ENCODE results near the gene PGBD5. TPM values are rescaled to one million over a fixed set of nuclear protein-coding genes. Genes with fewer than 3 reads are reported as not detected.

The PGBD5 gene
- total and polyA plus RNA-seq, 3 donors from 2014 or later: 14.3 to 28.1 (median 16.0) TPM

DNA sequence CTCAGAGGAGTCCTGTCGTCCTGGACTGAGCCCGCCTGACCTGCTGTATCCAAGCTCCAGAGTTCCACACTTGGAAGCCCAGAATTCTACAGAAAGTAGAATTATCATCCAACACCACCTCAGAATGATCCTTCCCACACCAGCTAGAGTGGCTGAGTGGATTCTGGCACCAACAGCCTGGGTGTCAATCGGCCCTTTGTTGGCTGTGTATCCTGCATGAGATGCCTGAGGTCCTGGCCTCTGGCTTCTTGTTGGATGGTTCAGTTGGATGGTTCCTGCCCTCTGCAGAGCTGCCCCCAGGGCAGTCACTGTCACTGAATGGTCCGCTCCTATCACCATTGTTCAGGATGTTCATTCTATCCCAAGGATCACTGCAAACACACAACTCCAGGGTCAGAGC is 49.8 kb downstream of the PGBD5 start:
- WGBS, 2 donors: 61 to 100% methylated on average over 2 to 4 of the region's 4 CpGs
- no peaks in the 10 kb centered on the region for H3K27me3 ChIP-seq
- intact Hi-C loops (cut with DNase I; ENCODE audit: low total_unique reads): no loop called here
- H3K4me3 ChIP-seq: no peak overlapping the region
- no peak overlapping the region for H3K27ac ChIP-seq
- H3K36me3 ChIP-seq (ENCODE audit: low read depth, missing control alignments): no peaks in the 10 kb centered on the region
- H3K9me3 ChIP-seq: no peaks in the 10 kb centered on the region
- TF ChIP-seq, protein P1, sequence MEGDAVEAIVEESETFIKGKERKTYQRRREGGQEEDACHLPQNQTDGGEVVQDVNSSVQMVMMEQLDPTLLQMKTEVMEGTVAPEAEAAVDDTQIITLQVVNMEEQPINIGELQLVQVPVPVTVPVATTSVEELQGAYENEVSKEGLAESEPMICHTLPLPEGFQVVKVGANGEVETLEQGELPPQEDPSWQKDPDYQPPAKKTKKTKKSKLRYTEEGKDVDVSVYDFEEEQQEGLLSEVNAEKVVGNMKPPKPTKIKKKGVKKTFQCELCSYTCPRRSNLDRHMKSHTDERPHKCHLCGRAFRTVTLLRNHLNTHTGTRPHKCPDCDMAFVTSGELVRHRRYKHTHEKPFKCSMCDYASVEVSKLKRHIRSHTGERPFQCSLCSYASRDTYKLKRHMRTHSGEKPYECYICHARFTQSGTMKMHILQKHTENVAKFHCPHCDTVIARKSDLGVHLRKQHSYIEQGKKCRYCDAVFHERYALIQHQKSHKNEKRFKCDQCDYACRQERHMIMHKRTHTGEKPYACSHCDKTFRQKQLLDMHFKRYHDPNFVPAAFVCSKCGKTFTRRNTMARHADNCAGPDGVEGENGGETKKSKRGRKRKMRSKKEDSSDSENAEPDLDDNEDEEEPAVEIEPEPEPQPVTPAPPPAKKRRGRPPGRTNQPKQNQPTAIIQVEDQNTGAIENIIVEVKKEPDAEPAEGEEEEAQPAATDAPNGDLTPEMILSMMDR (IDR thresholded peaks at IDR 0.05): no peak
- TF ChIP-seq POLR2A (IDR thresholded peaks at IDR 0.05): no peak
- no peak for DNase-seq
- H3K4me1 ChIP-seq: peaks cover 3% of the 10 kb centered on the region

DNA sequence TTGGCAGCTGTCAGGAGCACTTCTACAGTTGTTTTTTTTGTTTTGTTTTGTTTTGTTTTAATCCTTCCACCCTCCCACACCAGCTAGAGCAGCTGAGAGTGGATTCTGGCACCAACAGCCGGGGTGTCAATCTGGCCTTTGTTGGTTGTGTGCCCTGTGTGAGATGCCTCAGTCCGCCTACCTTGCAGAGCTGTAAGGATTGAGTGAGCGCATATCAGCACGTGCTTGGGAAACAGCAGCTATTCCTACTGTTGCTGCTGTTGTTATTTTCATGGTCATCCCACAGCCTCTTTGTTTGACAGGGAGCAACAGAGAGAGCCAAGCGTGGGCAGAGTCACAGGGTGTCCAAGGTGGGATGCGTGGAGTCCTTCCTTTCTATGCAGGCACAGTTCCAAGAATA is 50.4 kb downstream of the PGBD5 start:
- no peak overlapping the region for H3K27ac ChIP-seq
- no peaks in the 10 kb centered on the region for H3K36me3 ChIP-seq (ENCODE audit: low read depth, missing control alignments)
- 32 to 36% methylated on average over 6 of the region's 6 CpGs for WGBS, 2 donors
- no peaks in the 10 kb centered on the region for H3K27me3 ChIP-seq
- no peaks in the 10 kb centered on the region for H3K9me3 ChIP-seq
- TF ChIP-seq, protein P1 (IDR thresholded peaks at IDR 0.05): no peak
- TF ChIP-seq POLR2A (IDR thresholded peaks at IDR 0.05): no peak
- H3K4me3 ChIP-seq: no peak overlapping the region
- intact Hi-C loops (cut with DNase I; ENCODE audit: low total_unique reads): no loop called here
- peaks cover 3% of the 10 kb centered on the region for H3K4me1 ChIP-seq
- DNase-seq: peak; percentile 19

DNA sequence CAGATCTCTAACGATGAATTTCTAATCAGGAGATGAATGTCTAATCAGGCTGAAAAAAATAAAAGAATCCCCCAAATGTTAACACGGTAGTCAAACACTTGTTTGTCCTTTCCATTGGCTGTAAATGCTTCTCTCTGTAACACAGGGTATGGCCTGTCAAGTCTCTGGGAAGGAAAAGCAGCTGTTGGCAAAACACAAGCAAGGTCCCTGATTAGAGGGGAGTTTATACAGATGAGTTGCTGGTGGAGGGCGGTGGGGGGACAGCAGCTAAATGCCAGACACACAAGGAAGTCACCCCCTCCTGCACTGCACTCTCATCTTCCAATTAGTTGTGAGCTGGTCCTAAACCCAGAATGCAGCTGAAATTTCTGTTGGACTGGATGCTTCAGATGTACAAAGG is 51.0 kb downstream of the PGBD5 start:
- Histone ChIP-seq H3K36me3 (ENCODE audit: low read depth, missing control alignments) (no peaks in the 10 kb centered on the region), H3K27ac (no peak overlapping the region), H3K9me3 (no peaks in the 10 kb centered on the region), H3K27me3 (no peaks in the 10 kb centered on the region), H3K4me3 (no peak overlapping the region), H3K4me1 (peaks cover 3% of the 10 kb centered on the region)
- 42 to 66% methylated on average over 3 of the region's 3 CpGs for WGBS, 2 donors
- intact Hi-C loops (cut with DNase I; ENCODE audit: low total_unique reads): no loop called here
- TF ChIP-seq, protein P1 (IDR thresholded peaks at IDR 0.05): no peak
- TF ChIP-seq POLR2A (IDR thresholded peaks at IDR 0.05): no peak
- DNase-seq: no peak

DNA sequence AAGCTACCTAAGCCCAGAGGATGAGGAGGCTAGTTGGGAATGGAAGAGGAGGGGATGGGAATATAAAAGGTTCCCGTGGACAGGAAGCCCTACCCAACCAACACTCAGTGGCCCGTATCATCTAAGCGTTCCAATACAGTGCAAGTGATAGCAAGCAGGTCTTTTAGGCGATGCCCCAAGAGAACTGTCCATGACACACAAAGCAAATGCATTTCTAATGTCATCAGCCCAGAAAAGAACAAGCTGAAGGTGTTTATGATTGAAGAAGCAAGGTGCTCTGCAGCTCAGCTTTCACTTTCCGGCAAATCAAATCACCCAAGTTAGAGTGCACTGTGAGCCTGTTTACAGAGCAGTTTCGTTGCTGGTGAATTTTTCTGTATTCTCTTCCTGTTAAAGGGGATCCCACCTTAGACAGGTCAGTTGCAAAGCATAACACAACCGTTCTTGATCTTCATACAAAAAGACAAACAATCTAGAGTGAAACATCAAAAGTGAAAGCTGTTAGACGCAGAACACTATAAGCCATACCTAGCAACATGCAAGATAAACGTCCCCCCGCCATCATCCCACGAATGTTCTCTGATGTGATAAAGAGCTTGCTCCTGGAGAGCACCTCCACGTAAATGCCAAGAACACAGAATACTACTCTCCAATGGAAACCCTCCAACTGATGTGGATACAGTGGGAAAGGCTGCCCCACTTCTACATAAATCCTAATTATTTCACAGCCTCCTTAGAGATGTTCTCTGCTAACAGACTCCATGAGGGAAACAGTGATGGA is 54.0 kb downstream of the PGBD5 start:
- Histone ChIP-seq H3K36me3 (ENCODE audit: low read depth, missing control alignments) (no peaks in the 10 kb centered on the region), H3K9me3 (no peaks in the 10 kb centered on the region), H3K4me1 (peaks cover 3% of the 10 kb centered on the region), H3K27me3 (no peaks in the 10 kb centered on the region), H3K4me3 (no peak overlapping the region), H3K27ac (no peak overlapping the region)
- intact Hi-C loops (cut with DNase I; ENCODE audit: low total_unique reads): no loop called here
- 67 to 74% methylated on average over 12 of the region's 12 CpGs for WGBS, 2 donors
- no peak for DNase-seq
- no peak for TF ChIP-seq POLR2A (IDR thresholded peaks at IDR 0.05)

DNA sequence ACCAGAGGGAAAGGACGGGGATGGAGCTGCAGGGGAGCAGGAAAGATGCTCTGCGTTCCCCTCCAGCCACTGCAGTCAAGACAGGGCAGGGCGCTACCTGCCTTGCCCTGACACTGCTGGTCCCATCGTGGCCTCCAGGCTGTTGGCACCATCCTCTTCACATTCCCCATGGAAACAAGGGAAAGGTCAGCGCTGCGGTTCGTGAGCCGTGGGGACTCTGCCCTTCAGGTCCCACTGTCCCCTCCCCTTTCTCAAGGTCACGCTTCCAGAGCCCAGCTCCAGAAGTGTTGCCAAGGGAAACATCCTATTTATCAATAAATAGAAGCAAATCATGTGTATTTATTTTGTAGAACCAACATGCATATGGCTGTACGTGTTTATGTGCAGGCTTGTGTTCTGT is 56.0 kb downstream of the PGBD5 start:
- 86 to 91% methylated on average over 10 of the region's 10 CpGs for WGBS, 2 donors
- TF ChIP-seq, protein P1 (IDR thresholded peaks at IDR 0.05): no peak
- TF ChIP-seq POLR2A (IDR thresholded peaks at IDR 0.05): no peak
- Histone ChIP-seq H3K4me1 (no peaks in the 10 kb centered on the region), H3K36me3 (ENCODE audit: low read depth, missing control alignments) (no peaks in the 10 kb centered on the region), H3K27me3 (no peaks in the 10 kb centered on the region), H3K4me3 (no peak overlapping the region), H3K9me3 (no peaks in the 10 kb centered on the region), H3K27ac (no peak overlapping the region)
- intact Hi-C loops (cut with DNase I; ENCODE audit: low total_unique reads): no loop called here
- no peak for DNase-seq
